ENCODE data around the gene PEAK1. TPM values are rescaled to one million over a fixed set of nuclear protein-coding genes. Genes with fewer than 3 reads are reported as not detected.

Gene PEAK1
- total and polyA plus RNA-seq, 10 of the 15 experiments (the other 5 are each of a cell fraction or from before 2014, with no cell fraction given), result 0.62 to 24.2 (median 11.2) TPM

DNA sequence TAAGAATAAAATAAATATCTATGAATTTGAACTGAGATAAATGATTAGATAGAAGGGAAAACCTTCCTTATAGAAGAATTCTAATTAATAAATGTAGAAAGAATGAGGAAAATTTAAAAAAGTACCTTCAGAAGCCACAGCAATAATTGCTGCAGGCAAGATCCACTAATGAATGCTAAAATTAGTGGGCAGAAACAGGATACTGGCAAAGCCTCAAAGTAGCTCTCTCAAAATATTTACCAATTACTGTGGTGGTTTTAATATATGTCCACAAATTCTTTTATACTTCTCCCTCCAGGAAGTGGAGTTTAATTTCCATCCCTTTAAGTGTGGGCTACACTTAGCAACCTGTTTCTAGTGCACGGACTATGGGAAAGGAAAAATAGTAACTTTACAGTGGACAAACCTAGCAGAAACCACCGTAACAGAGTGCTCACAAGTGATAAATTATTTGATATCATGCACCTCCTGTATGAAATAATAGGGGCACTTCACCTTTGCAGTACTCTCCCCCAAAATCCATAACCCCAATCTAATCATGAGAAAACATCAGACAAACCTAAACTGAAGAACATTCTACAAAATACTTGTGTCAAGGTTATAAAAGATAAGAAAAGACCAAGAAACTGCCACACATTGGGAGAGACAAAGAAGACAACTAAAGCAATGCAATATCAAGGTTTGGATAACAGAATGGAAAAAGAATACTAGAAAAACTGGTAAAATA is 6.8 kb downstream of the PEAK1 start (continued):
- TF ChIP-seq IKZF2 (IDR thresholded peaks at IDR 0.05) (0 out of 4 replicates have a peak, but pooled peaks of 1 of the 2 experiments have one; percentile 7), HSF1 (IDR thresholded peaks at IDR 0.05; ENCODE audit: low read depth, low read length) (no peak)
- TF ChIP-seq, protein P1, sequence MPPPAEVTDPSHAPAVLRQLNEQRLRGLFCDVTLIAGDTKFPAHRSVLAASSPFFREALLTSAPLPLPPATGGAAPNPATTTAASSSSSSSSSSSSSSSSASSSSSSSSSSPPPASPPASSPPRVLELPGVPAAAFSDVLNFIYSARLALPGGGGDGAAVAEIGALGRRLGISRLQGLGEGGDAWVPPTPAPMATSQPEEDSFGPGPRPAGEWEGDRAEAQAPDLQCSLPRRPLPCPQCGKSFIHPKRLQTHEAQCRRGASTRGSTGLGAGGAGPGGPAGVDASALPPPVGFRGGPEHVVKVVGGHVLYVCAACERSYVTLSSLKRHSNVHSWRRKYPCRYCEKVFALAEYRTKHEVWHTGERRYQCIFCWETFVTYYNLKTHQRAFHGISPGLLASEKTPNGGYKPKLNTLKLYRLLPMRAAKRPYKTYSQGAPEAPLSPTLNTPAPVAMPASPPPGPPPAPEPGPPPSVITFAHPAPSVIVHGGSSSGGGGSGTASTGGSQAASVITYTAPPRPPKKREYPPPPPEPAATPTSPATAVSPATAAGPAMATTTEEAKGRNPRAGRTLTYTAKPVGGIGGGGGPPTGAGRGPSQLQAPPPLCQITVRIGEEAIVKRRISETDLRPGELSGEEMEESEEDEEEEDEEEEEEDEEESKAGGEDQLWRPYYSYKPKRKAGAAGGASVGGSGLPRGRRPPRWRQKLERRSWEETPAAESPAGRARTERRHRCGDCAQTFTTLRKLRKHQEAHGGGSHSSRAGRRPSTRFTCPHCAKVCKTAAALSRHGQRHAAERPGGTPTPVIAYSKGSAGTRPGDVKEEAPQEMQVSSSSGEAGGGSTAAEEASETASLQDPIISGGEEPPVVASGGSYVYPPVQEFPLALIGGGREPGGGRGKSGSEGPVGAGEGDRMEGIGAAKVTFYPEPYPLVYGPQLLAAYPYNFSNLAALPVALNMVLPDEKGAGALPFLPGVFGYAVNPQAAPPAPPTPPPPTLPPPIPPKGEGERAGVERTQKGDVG (CRISPR knock-in tag; IDR thresholded peaks at IDR 0.05), result no peak

GRCh38 chr15:77411619-77411976 is 8.3 kb downstream of the PEAK1 start:
- ChIA-PET CTCF (interaction anchor here (0.8 to 3.8 kb wide), 9 partner anchors 10 to 438 kb away, joined by 3 to 25 read pairs (median 3); partner anchors contain the start of gene HMG20A), POLR2A (interaction anchor here (0.6 to 2.9 kb wide), 6 partner anchors 9 to 232 kb away, joined by 4 to 17 read pairs (median 5); partner anchors contain the start of gene HMG20A)
- no peak for TF ChIP-seq SIX5 (IDR thresholded peaks at IDR 0.05; ENCODE audit: low read depth, low read length, severe bottlenecking)
- no peak for TF ChIP-seq MXI1 (IDR thresholded peaks at IDR 0.05; ENCODE audit: low read depth, low read length)
- TF ChIP-seq NBN (IDR thresholded peaks at IDR 0.05), result no peak
- TF ChIP-seq MAX (IDR thresholded peaks at IDR 0.05; ENCODE audit: low read depth, low read length), result no peak
- TF ChIP-seq ZNF207 (IDR thresholded peaks at IDR 0.05; ENCODE audit: borderline replicate concordance), result no peak
- TF ChIP-seq, protein P2, sequence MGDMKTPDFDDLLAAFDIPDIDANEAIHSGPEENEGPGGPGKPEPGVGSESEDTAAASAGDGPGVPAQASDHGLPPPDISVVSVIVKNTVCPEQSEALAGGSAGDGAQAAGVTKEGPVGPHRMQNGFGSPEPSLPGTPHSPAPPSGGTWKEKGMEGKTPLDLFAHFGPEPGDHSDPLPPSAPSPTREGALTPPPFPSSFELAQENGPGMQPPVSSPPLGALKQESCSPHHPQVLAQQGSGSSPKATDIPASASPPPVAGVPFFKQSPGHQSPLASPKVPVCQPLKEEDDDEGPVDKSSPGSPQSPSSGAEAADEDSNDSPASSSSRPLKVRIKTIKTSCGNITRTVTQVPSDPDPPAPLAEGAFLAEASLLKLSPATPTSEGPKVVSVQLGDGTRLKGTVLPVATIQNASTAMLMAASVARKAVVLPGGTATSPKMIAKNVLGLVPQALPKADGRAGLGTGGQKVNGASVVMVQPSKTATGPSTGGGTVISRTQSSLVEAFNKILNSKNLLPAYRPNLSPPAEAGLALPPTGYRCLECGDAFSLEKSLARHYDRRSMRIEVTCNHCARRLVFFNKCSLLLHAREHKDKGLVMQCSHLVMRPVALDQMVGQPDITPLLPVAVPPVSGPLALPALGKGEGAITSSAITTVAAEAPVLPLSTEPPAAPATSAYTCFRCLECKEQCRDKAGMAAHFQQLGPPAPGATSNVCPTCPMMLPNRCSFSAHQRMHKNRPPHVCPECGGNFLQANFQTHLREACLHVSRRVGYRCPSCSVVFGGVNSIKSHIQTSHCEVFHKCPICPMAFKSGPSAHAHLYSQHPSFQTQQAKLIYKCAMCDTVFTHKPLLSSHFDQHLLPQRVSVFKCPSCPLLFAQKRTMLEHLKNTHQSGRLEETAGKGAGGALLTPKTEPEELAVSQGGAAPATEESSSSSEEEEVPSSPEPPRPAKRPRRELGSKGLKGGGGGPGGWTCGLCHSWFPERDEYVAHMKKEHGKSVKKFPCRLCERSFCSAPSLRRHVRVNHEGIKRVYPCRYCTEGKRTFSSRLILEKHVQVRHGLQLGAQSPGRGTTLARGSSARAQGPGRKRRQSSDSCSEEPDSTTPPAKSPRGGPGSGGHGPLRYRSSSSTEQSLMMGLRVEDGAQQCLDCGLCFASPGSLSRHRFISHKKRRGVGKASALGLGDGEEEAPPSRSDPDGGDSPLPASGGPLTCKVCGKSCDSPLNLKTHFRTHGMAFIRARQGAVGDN (IDR thresholded peaks at IDR 0.05), result no peak; the same call in 1 of the 2 replicates
- no peak for TF ChIP-seq SMAD1 (IDR thresholded peaks at IDR 0.05; ENCODE audit: low read depth, partially characterized antibody)
- TF ChIP-seq SREBF1 (IDR thresholded peaks at IDR 0.05; ENCODE audit: low read length), result no peak
- no peak for TF ChIP-seq PAX5 (IDR thresholded peaks at IDR 0.05; ENCODE audit: borderline replicate concordance, low read depth, low read length)
- no peak for TF ChIP-seq SREBF2 (IDR thresholded peaks at IDR 0.05; ENCODE audit: low read length)

More at GRCh38 chr15:77411619-77411976, 8.3 kb downstream of the PEAK1 start:
- no peak for FAIRE-seq
- ATAC-seq, result no peak
- H3K9me3 ChIP-seq (replicated peaks; ENCODE audit: control insufficient read depth, insufficient read depth, low read length), result no peaks in the 10 kb centered on the region; the same call in 2 of the 3 replicates
- BruUV-seq (replicated peaks), result no TSS peak
- DNase-seq (ENCODE audit: low read depth, low spot score), result no peak
- in situ Hi-C loops (cut with MboI) (no loop called here), intact Hi-C loops (cut with micrococcal nuclease; ENCODE audit: unreplicated experiment) (no loop called here)
- WGBS (ENCODE audit: insufficient coverage, insufficient replicate concordance, low lambda C conversion rate, missing lambda C conversion rate), result 98% methylated on average over 3 of the region's 3 CpGs
- H3K9ac ChIP-seq (ENCODE audit: control insufficient read depth, insufficient read depth, low read length), result no peak overlapping the region
- H3K79me2 ChIP-seq (ENCODE audit: control insufficient read depth, insufficient read depth, low read length), result peaks cover 4% of the 10 kb centered on the region
- H4K20me1 ChIP-seq (ENCODE audit: control insufficient read depth, insufficient read depth), result no peaks in the 10 kb centered on the region
- SMC1A ChIA-PET (ENCODE audit: uncharacterized antibody, unreplicated experiment), result interaction anchor here (0.9 to 3.8 kb wide), 12 partner anchors 10 to 292 kb away, joined by 3 to 140 read pairs (median 4); partner anchors contain the start of gene HMG20A
- no peaks in the 10 kb centered on the region for H3K36me3 ChIP-seq (ENCODE audit: control insufficient read depth in 2 of 2, insufficient read depth in 2 of 2, low read length in 1 of 2)
- H3K27me3 ChIP-seq (replicated peaks in 1 of 2; ENCODE audit: control insufficient read depth in 2 of 2, insufficient read depth in 2 of 2, low read length in 1 of 2), result no peaks in the 10 kb centered on the region
- no peak overlapping the region for H3K4me2 ChIP-seq (ENCODE audit: control insufficient read depth, insufficient read depth)
- RAD21 ChIA-PET (ENCODE audit: unreplicated experiment), result interaction anchor here (0.7 to 3.8 kb wide), 10 partner anchors 10 to 293 kb away, joined by 3 to 116 read pairs (median 4); partner anchors contain the start of gene HMG20A
- peaks cover 10% of the 10 kb centered on the region; the same call in 1 of the 2 replicates for H3K4me1 ChIP-seq (ENCODE audit: control insufficient read depth, insufficient read depth, low read length)
- H3K4me3 ChIP-seq, result no peak overlapping the region
- H2AFZ ChIP-seq (ENCODE audit: control insufficient read depth, low read depth, low read length), result no peak overlapping the region
- H3K27ac ChIP-seq (ENCODE audit: control insufficient read depth, insufficient read depth), result no peak overlapping the region

Data from GM12878 (cell line).